ENCODE data around the gene DNAJB9. TPM values are rescaled to one million over a fixed set of nuclear protein-coding genes. Genes with fewer than 3 reads are reported as not detected.

DNAJB9 gene
- total RNA-seq, 2 donors from 2014 or later, result 26.0 to 55.8 TPM

DNA sequence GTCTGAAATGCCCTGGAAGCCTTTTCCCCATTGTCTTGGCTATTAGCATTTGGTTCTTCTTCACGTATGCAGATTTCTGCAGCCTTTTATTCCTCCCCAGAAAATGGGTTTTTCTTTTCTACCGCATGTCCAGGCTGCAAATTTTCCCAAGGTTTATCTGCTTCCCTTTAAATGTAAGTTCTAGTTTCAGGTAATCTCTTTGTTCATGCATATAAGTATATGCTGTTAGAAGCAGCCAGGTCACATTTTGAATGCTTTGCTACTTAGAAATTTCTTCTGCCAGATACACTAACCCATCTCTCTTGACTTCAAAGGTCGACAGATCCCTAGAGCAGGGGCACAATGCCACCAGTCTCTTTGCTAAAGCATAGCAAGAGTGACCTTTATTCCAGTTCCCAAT is 12.5 kb upstream of the DNAJB9 start:
- Histone ChIP-seq H3K9me3 (no peaks in the 10 kb centered on the region), H3K4me3 (no peak overlapping the region), H3K36me3 (replicated peaks in 1 of 2; ENCODE audit: insufficient read depth in 1 of 2, low read depth in 2 of 2) (no peaks in the 10 kb centered on the region), H3K27me3 (no peaks in the 10 kb centered on the region), H3K4me1 (no peaks in the 10 kb centered on the region), H3K27ac (no peak overlapping the region)
- intact Hi-C loops (cut with DNase I), result no loop called here
- ATAC-seq (no peak), DNase-seq (no peak)
- no peak for TF ChIP-seq POLR2A (IDR thresholded peaks at IDR 0.05)
- TF ChIP-seq, protein P1, sequence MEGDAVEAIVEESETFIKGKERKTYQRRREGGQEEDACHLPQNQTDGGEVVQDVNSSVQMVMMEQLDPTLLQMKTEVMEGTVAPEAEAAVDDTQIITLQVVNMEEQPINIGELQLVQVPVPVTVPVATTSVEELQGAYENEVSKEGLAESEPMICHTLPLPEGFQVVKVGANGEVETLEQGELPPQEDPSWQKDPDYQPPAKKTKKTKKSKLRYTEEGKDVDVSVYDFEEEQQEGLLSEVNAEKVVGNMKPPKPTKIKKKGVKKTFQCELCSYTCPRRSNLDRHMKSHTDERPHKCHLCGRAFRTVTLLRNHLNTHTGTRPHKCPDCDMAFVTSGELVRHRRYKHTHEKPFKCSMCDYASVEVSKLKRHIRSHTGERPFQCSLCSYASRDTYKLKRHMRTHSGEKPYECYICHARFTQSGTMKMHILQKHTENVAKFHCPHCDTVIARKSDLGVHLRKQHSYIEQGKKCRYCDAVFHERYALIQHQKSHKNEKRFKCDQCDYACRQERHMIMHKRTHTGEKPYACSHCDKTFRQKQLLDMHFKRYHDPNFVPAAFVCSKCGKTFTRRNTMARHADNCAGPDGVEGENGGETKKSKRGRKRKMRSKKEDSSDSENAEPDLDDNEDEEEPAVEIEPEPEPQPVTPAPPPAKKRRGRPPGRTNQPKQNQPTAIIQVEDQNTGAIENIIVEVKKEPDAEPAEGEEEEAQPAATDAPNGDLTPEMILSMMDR (IDR thresholded peaks at IDR 0.05), result no peak
- 93 to 97% methylated on average over 3 of the region's 3 CpGs for WGBS, 2 donors

DNA sequence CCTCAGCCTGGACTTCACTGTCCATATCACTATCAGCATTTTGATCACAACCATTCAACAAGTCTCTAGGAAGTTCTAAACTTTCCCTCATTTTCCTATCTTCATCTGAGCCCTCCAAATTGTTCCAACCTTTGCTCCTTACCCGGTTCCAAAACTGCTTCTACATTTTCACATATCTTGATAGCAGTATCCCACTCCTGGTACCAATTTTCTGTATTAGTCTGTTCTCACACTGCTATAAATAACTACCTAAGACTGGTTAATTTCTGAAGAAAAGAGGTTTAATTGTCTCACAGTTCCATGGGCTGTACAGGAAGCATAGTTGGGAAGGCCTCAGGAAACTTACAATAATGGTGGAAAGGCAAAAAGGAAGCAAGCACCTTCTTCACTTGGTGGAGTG is 12.1 kb upstream of the DNAJB9 start:
- Histone ChIP-seq H3K9me3 (no peaks in the 10 kb centered on the region), H3K36me3 (replicated peaks in 1 of 2; ENCODE audit: insufficient read depth in 1 of 2, low read depth in 2 of 2) (no peaks in the 10 kb centered on the region), H3K27ac (no peak overlapping the region), H3K4me1 (no peaks in the 10 kb centered on the region), H3K27me3 (no peaks in the 10 kb centered on the region), H3K4me3 (no peak overlapping the region)
- ATAC-seq, result no peak
- intact Hi-C loops (cut with DNase I), result no loop called here
- 100% methylated on average over 1 of the region's 1 CpG for WGBS, 2 donors
- DNase-seq, result no peak
- no peak for TF ChIP-seq POLR2A (IDR thresholded peaks at IDR 0.05)
- TF ChIP-seq, protein P1 (IDR thresholded peaks at IDR 0.05), result no peak

DNA sequence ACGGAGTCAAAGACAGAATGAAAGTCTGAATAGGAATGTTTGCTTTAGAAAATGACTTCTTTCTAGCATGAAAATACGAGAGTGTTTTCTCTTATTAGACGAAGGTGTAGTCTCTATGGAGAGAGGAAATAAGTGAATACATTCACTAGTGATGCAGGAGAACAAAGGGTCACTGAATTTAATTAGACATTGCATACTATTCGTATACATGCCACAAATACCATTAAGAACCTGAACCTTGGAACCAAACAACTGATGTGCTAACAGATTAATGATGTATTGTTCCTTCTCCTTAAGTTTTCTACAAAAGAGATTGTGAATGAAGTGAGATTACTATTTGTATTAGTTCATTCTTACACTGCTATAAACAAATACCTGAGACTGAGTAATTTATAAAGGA is 10.4 kb upstream of the DNAJB9 start:
- H3K36me3 ChIP-seq (replicated peaks in 1 of 2; ENCODE audit: insufficient read depth in 1 of 2, low read depth in 2 of 2), result no peaks in the 10 kb centered on the region
- intact Hi-C loops (cut with DNase I), result no loop called here
- H3K4me3 ChIP-seq, result no peak overlapping the region
- ATAC-seq (no peak), DNase-seq (no peak)
- no peaks in the 10 kb centered on the region for H3K4me1 ChIP-seq
- 82% methylated on average over 4 of the region's 4 CpGs for WGBS, 2 donors
- H3K27me3 ChIP-seq, result no peaks in the 10 kb centered on the region
- no peak for TF ChIP-seq POLR2A (IDR thresholded peaks at IDR 0.05)
- TF ChIP-seq, protein P1 (IDR thresholded peaks at IDR 0.05), result no peak
- H3K9me3 ChIP-seq, result no peaks in the 10 kb centered on the region
- H3K27ac ChIP-seq, result no peak overlapping the region

GRCh38 chr7:108561047-108561619 is 8.5 kb upstream of the DNAJB9 start:
- WGBS, 2 donors, result 92 to 95% methylated on average over 4 of the region's 4 CpGs
- ATAC-seq (no peak), DNase-seq (no peak)
- H3K9me3 ChIP-seq, result no peaks in the 10 kb centered on the region
- intact Hi-C loops (cut with DNase I), result no loop called here
- no peaks in the 10 kb centered on the region for H3K4me1 ChIP-seq
- no peaks in the 10 kb centered on the region for H3K27me3 ChIP-seq
- no peak overlapping the region for H3K27ac ChIP-seq
- H3K36me3 ChIP-seq (replicated peaks in 1 of 2; ENCODE audit: insufficient read depth in 1 of 2, low read depth in 2 of 2), result peaks cover 0 to 2% of the 10 kb centered on the region in 2 donors
- no peak for TF ChIP-seq POLR2A (IDR thresholded peaks at IDR 0.05)
- TF ChIP-seq, protein P1 (IDR thresholded peaks at IDR 0.05), result no peak
- H3K4me3 ChIP-seq, result no peak overlapping the region

DNA sequence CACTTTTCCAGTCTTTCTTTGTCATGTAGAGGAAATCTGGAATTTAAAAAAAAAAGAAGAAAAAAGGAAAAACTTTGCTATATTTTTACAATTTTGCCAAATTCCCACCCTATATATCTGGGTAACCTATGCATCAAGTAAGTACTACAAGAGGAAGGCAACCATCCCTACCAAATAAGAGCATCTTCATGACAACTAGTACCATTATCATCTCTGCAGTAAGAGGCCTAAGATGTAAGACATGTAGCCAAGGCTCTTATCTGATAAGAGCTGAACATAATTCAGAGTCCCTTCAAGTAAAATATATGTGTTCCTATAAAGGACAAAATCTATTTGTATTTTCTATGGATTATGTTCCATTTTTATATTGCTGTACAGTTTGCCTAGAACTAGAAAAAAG is 3.7 kb upstream of the DNAJB9 start:
- H3K27ac ChIP-seq, result no peak overlapping the region
- H3K27me3 ChIP-seq, result no peaks in the 10 kb centered on the region
- TF ChIP-seq POLR2A (IDR thresholded peaks at IDR 0.05), result no peak
- TF ChIP-seq, protein P1 (IDR thresholded peaks at IDR 0.05), result no peak
- peaks cover 0 to 2% of the 10 kb centered on the region in 2 donors for H3K36me3 ChIP-seq (replicated peaks in 1 of 2; ENCODE audit: insufficient read depth in 1 of 2, low read depth in 2 of 2)
- H3K4me1 ChIP-seq, result peaks cover 23% of the 10 kb centered on the region
- ATAC-seq (no peak), DNase-seq (no peak)
- no peak overlapping the region for H3K4me3 ChIP-seq
- intact Hi-C loops (cut with DNase I), result no loop called here
- no peaks in the 10 kb centered on the region for H3K9me3 ChIP-seq

Measured in body of pancreas (tissue), 4 donors.